HepG2 (cell line): ENCODE data around the gene MBL2. TPM values are rescaled to one million over a fixed set of nuclear protein-coding genes. Genes with fewer than 3 reads are reported as not detected.

ENCODE experiments used
- ARNT ChIP-seq: fragments of 450-650 bp; IDR thresholded peaks from 2 replicates; pipeline ENCODE4 v1.6.1; 2017
- BRD4 ChIP-seq: sonication (generic); formaldehyde crosslinking; IDR thresholded peaks from 2 replicates; pipeline ENCODE4 v1.4.0; 2020; ENCODE audit warnings: missing genetic modification reagents
- CTCF ChIP-seq: sonication (generic); formaldehyde crosslinking; IDR thresholded peaks from 2 replicates; pipeline ENCODE4 v1.5.0; 2020; ENCODE audit warnings: mild to moderate bottlenecking, missing genetic modification reagents, moderate library complexity
- ETV5 ChIP-seq: IDR thresholded peaks from 2 replicates; pipeline ENCODE4 v1.6.1; 2018; ENCODE audit warnings: missing biosample characterization, missing genetic modification reagents, inconsistent platforms, borderline replicate concordance
- GATAD2A ChIP-seq: IDR thresholded peaks from 2 replicates; pipeline ENCODE4 v1.6.1; 2016
- HDAC2 ChIP-seq: sonication (generic); formaldehyde crosslinking; IDR thresholded peaks from 2 replicates; pipeline ENCODE4 v1.4.0; 2020; ENCODE audit warnings: missing genetic modification reagents
- MLLT10 ChIP-seq: sonication (generic); formaldehyde crosslinking; IDR thresholded peaks from 2 replicates; pipeline ENCODE4 v1.4.0; 2020; ENCODE audit warnings: missing genetic modification reagents
- RBAK ChIP-seq: sonication (generic); formaldehyde crosslinking; IDR thresholded peaks from 2 replicates; pipeline ENCODE4 v1.5.1; 2020; ENCODE audit warnings: mild to moderate bottlenecking, missing genetic modification reagents
- REXO4 ChIP-seq: sonication (generic); formaldehyde crosslinking; IDR thresholded peaks from 2 replicates; pipeline ENCODE4 v1.8.0; 2022; ENCODE audit warnings: missing genetic modification reagents, mild to moderate bottlenecking, borderline replicate concordance
- SMAD3 ChIP-seq: sonication (generic); formaldehyde crosslinking; IDR thresholded peaks from 2 replicates; pipeline ENCODE4 v1.4.0; 2020; ENCODE audit warnings: missing genetic modification reagents
- TFDP1 ChIP-seq: IDR thresholded peaks from 2 replicates; pipeline ENCODE4 v1.6.1; 2016; ENCODE audit warnings: missing compliant biosample characterization, missing genetic modification reagents, borderline replicate concordance
- XRCC5 ChIP-seq: fragments of 200-400 bp; formaldehyde crosslinking; optimal IDR thresholded peaks from 2 replicates; pipeline ENCODE3; 2017; ENCODE audit warnings: mild to moderate bottlenecking, low read length
- YY1 ChIP-seq: IDR thresholded peaks from 2 replicates; pipeline ENCODE4 v1.6.1; 2011; ENCODE audit warnings: low read length, low read depth, moderate library complexity, mild to moderate bottlenecking; ENCODE audit not compliant: insufficient read depth, insufficient replicate concordance
- ZFX ChIP-seq: sonication (generic); formaldehyde crosslinking; IDR thresholded peaks from 2 replicates; pipeline ENCODE4 v1.4.0; 2020; ENCODE audit warnings: mild to moderate bottlenecking, low read depth, missing genetic modification reagents, moderate library complexity
- ZNF326 ChIP-seq: sonication (generic); formaldehyde crosslinking; IDR thresholded peaks from 2 replicates; pipeline ENCODE4 v1.4.0; 2020; ENCODE audit warnings: missing genetic modification reagents, borderline replicate concordance
- ZNF331 ChIP-seq: sonication (generic); formaldehyde crosslinking; IDR thresholded peaks from 2 replicates; pipeline ENCODE4 v1.4.0; 2020; ENCODE audit warnings: missing genetic modification reagents
- polyA plus RNA-seq, 8 experiments: library from polyadenylated mRNA; depleted of rRNA in 3 of 8; stranded (reverse) in 7 of 8; unstranded in 1 of 8; fragments of >200 nt; fragmentation: Illumina TruSeq in 4 of 8; extraction: Trizol in 4 of 8; gene quantifications; 2 replicates each; pipeline versions ENCODE4 v1.2.1 to v1.2.3, GENCODE V29; 2011 to 2016; ENCODE audit warnings: low read depth in 4 of 8, missing spikeins in 1 of 8, mixed read lengths in 1 of 8; ENCODE audit not compliant: insufficient read depth in 1 of 8
- total RNA-seq, 5 experiments: library from RNA; depleted of rRNA; stranded (reverse); fragments of >200 nt; fragmentation: Illumina TruSeq; extraction: Trizol; gene quantifications; 2 replicates each; pipeline ENCODE4 v1.2.3, GENCODE V29; 2016; ENCODE audit warnings: low read depth in 1 of 5
- TF ChIP-seq, protein P1 (sequence below): IDR thresholded peaks from 2 replicates; pipeline ENCODE4 v1.6.1; 2016; ENCODE audit warnings: low read depth, borderline replicate concordance
- TF ChIP-seq, protein P2 (sequence below): IDR thresholded peaks from 2 replicates; pipeline ENCODE4 v1.6.1; 2016; ENCODE audit warnings: mild to moderate bottlenecking
- TF ChIP-seq, protein P3 (sequence below): sonication (generic); formaldehyde crosslinking; IDR thresholded peaks from 2 replicates; pipeline ENCODE4 v1.4.0; 2020; ENCODE audit warnings: missing genetic modification reagents, borderline replicate concordance

The MBL2 gene
- total and polyA plus RNA-seq, 2 of the 13 experiments (the other 11 are each of a cell fraction or from before 2014, with no cell fraction given), result 9.6 to 16.2 TPM

DNA sequence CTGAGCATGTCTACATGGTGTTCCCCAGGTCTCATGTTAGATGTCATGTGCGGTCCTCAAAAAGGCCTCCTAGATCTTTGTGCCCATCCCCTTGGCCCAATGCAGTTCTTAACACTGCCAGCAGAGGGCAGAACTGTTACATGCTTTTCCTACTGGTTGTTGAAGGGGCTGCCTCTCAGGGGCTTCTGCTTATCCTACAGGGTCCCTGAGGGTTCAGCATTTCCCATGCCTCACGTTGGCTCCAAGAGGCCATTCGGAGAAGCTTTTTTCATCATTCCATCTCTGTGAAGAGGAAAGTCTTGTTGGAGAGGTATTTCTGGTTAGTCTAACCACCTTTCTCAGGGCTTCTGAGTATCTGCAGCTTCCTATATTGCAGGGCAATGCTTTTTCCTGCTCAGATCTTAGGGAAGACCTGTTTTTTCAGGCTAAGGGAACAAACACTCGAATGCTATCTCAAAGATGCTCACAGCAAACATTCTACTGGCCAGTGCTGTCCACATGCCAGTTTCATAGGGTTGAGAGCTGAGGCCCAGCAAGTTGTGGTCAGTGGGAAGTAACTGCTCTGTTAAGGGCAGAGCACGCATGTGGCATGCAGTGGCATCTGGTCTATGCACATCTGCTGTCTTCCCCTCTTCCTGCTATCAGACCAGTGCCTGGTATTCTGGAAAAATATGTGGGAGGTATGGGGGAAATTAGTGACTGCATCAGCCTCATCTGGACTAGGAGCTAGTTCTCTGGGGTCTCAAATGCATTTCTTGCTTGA, 31.5 kb downstream of the MBL2 start (continued):
- TF ChIP-seq ZFX (CRISPR knock-in tag) (peak; percentile 20; the same call in 1 of the 2 replicates), RBAK (CRISPR knock-in tag) (no peak), REXO4 (CRISPR knock-in tag) (no peak), BRD4 (CRISPR knock-in tag) (no peak), SMAD3 (CRISPR knock-in tag) (0 out of 2 replicates have a peak, but pooled peaks have one; percentile 72), CTCF (CRISPR knock-in tag) (peak; percentile 96), ZNF326 (CRISPR knock-in tag) (no peak), GATAD2A (CRISPR knock-in tag) (peak; percentile 50; the same call in 1 of the 2 replicates), YY1 (no peak), ARNT (no peak), ETV5 (CRISPR knock-in tag) (peak; percentile 47; the same call in 1 of the 2 replicates), XRCC5 (peak; percentile 62), HDAC2 (CRISPR knock-in tag) (0 out of 2 replicates have a peak, but pooled peaks have one; percentile 17), MLLT10 (no peak), TFDP1 (no peak), ZNF331 (peak; percentile 40; the same call in 1 of the 2 replicates)
- TF ChIP-seq, protein P1, sequence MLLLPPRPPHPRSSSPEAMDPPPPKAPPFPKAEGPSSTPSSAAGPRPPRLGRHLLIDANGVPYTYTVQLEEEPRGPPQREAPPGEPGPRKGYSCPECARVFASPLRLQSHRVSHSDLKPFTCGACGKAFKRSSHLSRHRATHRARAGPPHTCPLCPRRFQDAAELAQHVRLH (CRISPR knock-in tag), result peak; percentile 73; the same call in 1 of the 2 replicates
- TF ChIP-seq, protein P2, sequence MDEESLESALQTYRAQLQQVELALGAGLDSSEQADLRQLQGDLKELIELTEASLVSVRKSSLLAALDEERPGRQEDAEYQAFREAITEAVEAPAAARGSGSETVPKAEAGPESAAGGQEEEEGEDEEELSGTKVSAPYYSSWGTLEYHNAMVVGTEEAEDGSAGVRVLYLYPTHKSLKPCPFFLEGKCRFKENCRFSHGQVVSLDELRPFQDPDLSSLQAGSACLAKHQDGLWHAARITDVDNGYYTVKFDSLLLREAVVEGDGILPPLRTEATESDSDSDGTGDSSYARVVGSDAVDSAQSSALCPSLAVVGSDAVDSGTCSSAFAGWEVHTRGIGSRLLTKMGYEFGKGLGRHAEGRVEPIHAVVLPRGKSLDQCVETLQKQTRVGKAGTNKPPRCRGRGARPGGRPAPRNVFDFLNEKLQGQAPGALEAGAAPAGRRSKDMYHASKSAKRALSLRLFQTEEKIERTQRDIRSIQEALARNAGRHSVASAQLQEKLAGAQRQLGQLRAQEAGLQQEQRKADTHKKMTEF (CRISPR knock-in tag), result 0 out of 2 replicates have a peak, but pooled peaks have one; percentile 42
- TF ChIP-seq, protein P3, sequence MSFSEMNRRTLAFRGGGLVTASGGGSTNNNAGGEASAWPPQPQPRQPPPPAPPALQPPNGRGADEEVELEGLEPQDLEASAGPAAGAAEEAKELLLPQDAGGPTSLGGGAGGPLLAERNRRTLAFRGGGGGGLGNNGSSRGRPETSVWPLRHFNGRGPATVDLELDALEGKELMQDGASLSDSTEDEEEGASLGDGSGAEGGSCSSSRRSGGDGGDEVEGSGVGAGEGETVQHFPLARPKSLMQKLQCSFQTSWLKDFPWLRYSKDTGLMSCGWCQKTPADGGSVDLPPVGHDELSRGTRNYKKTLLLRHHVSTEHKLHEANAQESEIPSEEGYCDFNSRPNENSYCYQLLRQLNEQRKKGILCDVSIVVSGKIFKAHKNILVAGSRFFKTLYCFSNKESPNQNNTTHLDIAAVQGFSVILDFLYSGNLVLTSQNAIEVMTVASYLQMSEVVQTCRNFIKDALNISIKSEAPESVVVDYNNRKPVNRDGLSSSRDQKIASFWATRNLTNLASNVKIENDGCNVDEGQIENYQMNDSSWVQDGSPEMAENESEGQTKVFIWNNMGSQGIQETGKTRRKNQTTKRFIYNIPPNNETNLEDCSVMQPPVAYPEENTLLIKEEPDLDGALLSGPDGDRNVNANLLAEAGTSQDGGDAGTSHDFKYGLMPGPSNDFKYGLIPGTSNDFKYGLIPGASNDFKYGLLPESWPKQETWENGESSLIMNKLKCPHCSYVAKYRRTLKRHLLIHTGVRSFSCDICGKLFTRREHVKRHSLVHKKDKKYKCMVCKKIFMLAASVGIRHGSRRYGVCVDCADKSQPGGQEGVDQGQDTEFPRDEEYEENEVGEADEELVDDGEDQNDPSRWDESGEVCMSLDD (CRISPR knock-in tag), result no peak
